EH (cell line): ENCODE measurements around the gene DPAGT1.

ENCODE experiments used
- DNase-seq: peaks from one replicate; pipeline ENCODE4 v3.0.0-alpha.2; 2015; ENCODE audit warnings: low read depth

DPAGT1 gene

DNA sequence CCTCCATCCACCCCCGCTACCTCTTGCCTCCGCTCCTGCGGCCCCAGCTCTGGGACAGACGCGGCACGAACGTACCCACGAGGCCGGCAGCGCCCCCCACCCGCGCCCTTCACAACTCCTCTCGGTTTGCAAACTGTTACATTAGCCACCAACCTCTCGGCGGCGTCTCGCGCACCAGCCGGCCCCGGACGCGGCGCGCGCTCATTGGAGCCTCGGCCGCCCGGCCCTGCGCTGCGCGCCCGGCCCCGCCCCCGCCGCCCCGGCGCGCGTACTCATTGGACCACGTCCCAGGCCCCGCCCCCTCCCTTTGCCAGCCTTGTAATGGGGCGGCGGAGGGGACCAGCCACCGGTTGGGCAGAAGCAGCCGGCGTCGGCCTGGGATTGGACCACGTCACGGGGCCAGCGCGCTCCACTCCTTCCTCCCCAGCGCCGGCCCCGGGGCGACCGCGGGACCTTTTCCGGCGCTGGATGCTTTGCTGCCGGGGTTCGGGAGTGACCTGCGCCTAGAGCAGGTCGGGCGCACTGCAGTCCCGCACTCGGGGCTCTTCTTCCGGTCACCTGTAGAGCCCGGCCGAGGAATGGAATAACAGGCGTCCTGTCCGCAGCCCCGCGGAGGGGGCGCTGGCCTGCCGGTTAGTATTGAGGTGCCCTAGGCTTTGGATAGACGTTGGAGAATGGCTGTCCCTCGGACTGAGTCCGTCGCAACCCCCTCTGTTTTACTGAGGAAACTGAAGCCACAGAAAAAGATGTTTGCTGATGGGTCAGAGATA is 44.5 kb downstream of the DPAGT1 start, which contains the start of gene HYOU1:
TSS of gene HYOU1 (minus strand) at position 206 of the 770 bp plus-strand sequence. CDS start 1,045 bp downstream, outside the sequence.
- DNase-seq = peak; percentile 97

GRCh38 chr11:119056421-119056999 is 45.1 kb downstream of the DPAGT1 start:
- DNase-seq = peak; percentile 15

- DNase-seq = peak; percentile 59
Measured at GRCh38 chr11:119055901-119056300, 45.8 kb downstream of the DPAGT1 start.

DNA sequence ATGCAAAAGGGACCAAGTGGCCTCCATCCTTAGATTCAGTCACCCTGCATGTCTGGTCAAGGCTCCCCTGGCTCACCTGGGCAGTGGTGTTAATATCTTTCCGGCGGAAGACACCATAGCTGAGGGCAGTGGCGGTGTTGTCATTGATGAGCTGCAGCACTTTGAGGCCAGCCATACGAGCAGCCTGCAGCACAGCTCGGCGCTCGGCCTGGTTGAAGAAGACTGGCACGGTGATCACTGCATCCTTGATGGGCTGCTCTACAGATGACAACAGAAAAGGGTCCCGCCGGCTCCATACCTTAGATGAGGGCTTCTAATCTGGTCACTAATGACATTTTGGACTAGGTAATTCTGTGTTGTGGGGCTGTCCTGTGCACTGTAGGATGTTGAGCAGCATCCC is 47.2 kb downstream of the DPAGT1 start:
- no peak for DNase-seq

GRCh38 chr11:119052163-119052814 is 49.4 kb downstream of the DPAGT1 start:
- no peak for DNase-seq

GRCh38 chr11:119051440-119052162 is 50.1 kb downstream of the DPAGT1 start:
- no peak for DNase-seq

- DNase-seq = no peak
Measured at GRCh38 chr11:119049081-119049480, 52.6 kb downstream of the DPAGT1 start.

GRCh38 chr11:119048644-119049043 is 53.0 kb downstream of the DPAGT1 start:
- no peak for DNase-seq

- DNase-seq = no peak
Measured at GRCh38 chr11:119047205-119047604, 54.4 kb downstream of the DPAGT1 start.
